HT-29 (cell line): Measurements from ENCODE around the gene TBCD. TPM values are rescaled to one million over a fixed set of nuclear protein-coding genes. Genes with fewer than 3 reads are reported as not detected.

Experiments used
- DNase-seq: peaks from one replicate; pipeline ENCODE4 v3.0.0-alpha.2; 2015; ENCODE audit warnings: low spot score
- total RNA-seq: library from RNA; depleted of rRNA; stranded (reverse); fragments of >200 nt; shearing (Covaris generic); gene quantifications from 2 replicates; pipeline ENCODE4 v1.2.3, GENCODE V29; 2014

The TBCD gene
- total RNA-seq, 1 experiment from 2014 or later, result 72.0 TPM

GRCh38 chr17:82900741-82901140 is 148.9 kb downstream of the TBCD start:
- DNase-seq, result no peak

- DNase-seq, result no peak
These were observed 149.5 kb downstream of the TBCD start for GRCh38 chr17:82901356-82901755.

- DNase-seq, result no peak
These were observed 150.0 kb downstream of the TBCD start for GRCh38 chr17:82901856-82902255.

GRCh38 chr17:82902972-82903874 is 151.4 kb downstream of the TBCD start:
- no peak for DNase-seq

GRCh38 chr17:82905130-82905529 is 153.3 kb downstream of the TBCD start:
- DNase-seq, result peak; percentile 16

- no peak for DNase-seq
These were observed 156.1 kb downstream of the TBCD start for GRCh38 chr17:82907797-82908542.

- no peak for DNase-seq
These were observed 156.8 kb downstream of the TBCD start for GRCh38 chr17:82908543-82909160.

GRCh38 chr17:82909322-82909904 is 157.5 kb downstream of the TBCD start:
- DNase-seq, result no peak

- no peak for DNase-seq
These were observed 158.2 kb downstream of the TBCD start for GRCh38 chr17:82910041-82910481.

GRCh38 chr17:82910770-82911169 is 158.9 kb downstream of the TBCD start:
- no peak for DNase-seq

GRCh38 chr17:82911822-82912221 is 160.0 kb downstream of the TBCD start:
- no peak for DNase-seq

GRCh38 chr17:82912484-82913089 is 160.7 kb downstream of the TBCD start:
- no peak for DNase-seq

- DNase-seq, result peak; percentile 43
These were observed 161.6 kb downstream of the TBCD start for GRCh38 chr17:82913304-82914043.

- no peak for DNase-seq
These were observed 162.5 kb downstream of the TBCD start for GRCh38 chr17:82914375-82914774.

- no peak for DNase-seq
These were observed 163.3 kb downstream of the TBCD start for GRCh38 chr17:82915010-82915756.

- no peak for DNase-seq
These were observed 163.8 kb downstream of the TBCD start for GRCh38 chr17:82915757-82916027.

- peak; percentile 28 for DNase-seq
These were observed 166.0 kb downstream of the TBCD start for GRCh38 chr17:82917699-82918345.

- DNase-seq, result no peak
These were observed 166.6 kb downstream of the TBCD start for GRCh38 chr17:82918508-82918907.

GRCh38 chr17:82920150-82920549 is 168.3 kb downstream of the TBCD start:
- DNase-seq, result no peak

- no peak for DNase-seq
These were observed 168.8 kb downstream of the TBCD start for GRCh38 chr17:82920715-82921114.
